Measurements from ENCODE around the gene PEAR1. TPM values are rescaled to one million over a fixed set of nuclear protein-coding genes. Genes with fewer than 3 reads are reported as not detected.
A peak's percentile ranks its signal among the peaks of the same experiment; 100 is the strongest.

The PEAR1 gene
- total RNA-seq, 8 experiments from 2014 or later, result 0.14 to 2.8 (median 0.41) TPM; not detected in 1

DNA sequence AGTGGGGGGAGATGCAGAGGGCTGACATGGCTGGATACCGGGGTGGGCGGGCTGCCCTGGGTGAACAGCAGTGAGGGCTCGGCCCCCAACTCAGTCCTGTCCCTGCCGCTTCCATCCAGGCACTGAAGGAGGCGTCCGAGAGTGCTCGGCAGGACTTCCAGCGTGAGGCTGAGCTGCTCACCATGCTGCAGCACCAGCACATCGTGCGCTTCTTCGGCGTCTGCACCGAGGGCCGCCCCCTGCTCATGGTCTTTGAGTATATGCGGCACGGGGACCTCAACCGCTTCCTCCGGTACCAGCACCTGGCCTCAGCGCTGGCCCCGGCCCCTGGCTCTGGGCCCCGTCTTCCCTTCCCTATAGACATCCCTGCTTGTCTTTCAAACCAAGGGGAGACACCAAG is 17.2 kb upstream of the PEAR1 start:
- H3K27ac ChIP-seq, result no peak overlapping the region
- ATAC-seq (replicated peaks in 6 of 8), result peak in 6 of 8 experiments; percentile 47 to 73 (median 58)
- WGBS, 10 experiments, result 8 to 53% (median 25%) methylated on average over 4 to 8 of the region's 21 CpGs; no CpG with 5 or more reads in 7 of the 10 experiments
- peaks cover 16 to 28% of the 10 kb centered on the region in 2 donors for H3K4me1 ChIP-seq (replicated peaks in 1 of 2)
- no peak overlapping the region for H3K4me3 ChIP-seq
- in situ Hi-C loops (cut with MboI; ENCODE audit: low pct_unique_long_range_greater_than_20kb in 2 of 9, low sequenced_read_pairs in 9 of 9, unreplicated experiment in 9 of 9), result no loop called here

DNA sequence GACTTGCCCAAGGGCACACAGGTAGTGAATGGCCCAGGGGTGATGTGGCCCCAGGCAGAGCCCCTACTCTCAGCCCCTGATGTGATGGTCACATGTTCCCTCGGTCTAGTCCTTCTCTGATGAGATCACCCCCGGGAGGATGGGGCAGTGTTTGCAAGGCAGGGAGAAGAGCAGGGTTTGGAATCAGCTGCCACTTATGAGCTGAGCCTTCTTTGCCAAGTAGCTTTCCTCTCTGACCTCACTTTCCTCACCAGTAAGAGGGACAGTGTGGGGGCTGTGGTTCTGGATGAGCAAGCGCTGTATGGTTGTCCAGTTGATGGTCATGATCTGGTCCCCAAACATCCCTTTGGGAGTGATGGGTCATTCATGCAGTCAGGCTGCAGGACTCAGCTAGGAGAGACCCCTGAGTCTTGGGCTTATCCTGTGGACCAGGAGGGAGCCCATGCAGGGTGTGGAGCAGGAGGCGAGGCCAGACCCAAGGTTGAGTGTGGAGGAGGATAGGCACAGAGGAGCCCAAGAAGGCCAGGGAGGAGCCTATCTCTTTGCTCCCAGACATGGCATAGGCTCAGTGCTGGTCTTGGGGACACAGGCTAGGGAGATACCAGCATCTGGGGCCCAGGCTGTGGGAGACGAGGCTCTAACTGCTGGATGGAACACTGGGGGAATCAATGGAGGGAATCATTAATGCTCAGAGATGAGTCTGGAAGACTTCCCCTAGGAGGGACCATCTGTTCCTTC is 15.9 kb upstream of the PEAR1 start:
- in situ Hi-C loops (cut with MboI; ENCODE audit: low pct_unique_long_range_greater_than_20kb in 2 of 9, low sequenced_read_pairs in 9 of 9, unreplicated experiment in 9 of 9), result no loop called here

DNA sequence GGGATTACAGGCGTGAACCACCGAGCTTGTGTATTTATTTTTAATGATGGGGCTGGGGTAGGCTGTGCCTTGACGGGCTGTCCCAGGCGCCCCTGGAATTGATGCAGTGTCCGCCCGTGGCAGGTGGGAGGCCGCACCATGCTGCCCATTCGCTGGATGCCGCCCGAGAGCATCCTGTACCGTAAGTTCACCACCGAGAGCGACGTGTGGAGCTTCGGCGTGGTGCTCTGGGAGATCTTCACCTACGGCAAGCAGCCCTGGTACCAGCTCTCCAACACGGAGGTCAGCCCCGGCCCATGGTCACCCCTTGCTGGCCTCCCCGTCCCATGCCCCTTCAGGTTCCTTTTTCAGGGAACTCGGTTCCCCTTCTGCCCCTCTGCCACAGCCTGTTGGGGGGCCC is 13.6 kb upstream of the PEAR1 start:
- H3K4me3 ChIP-seq, result no peak overlapping the region
- WGBS, 10 experiments, result 80 to 94% (median 91%) methylated on average over 1 to 12 of the region's 21 CpGs; no CpG with 5 or more reads in 6 of the 10 experiments
- no peak for ATAC-seq (replicated peaks in 6 of 8)
- H3K27ac ChIP-seq, result no peak overlapping the region
- peaks cover 49 to 61% of the 10 kb centered on the region in 2 donors for H3K4me1 ChIP-seq (replicated peaks in 1 of 2)
- in situ Hi-C loops (cut with MboI; ENCODE audit: low pct_unique_long_range_greater_than_20kb in 2 of 9, low sequenced_read_pairs in 9 of 9, unreplicated experiment in 9 of 9), result no loop called here

More for the DNA sequence above, 15.9 kb upstream of the PEAR1 start:
- ATAC-seq (replicated peaks in 6 of 8), result peak in 3 of 8 experiments; percentile 20 to 40 (median 37)
- WGBS, 10 experiments, result 29 to 92% (median 62%) methylated on average over 1 to 5 of the region's 5 CpGs; no CpG with 5 or more reads in 3 of the 10 experiments
- no peak overlapping the region for H3K27ac ChIP-seq
- H3K4me3 ChIP-seq, result no peak overlapping the region
- H3K4me1 ChIP-seq (replicated peaks in 1 of 2), result peaks cover 28 to 41% of the 10 kb centered on the region in 2 donors

DNA sequence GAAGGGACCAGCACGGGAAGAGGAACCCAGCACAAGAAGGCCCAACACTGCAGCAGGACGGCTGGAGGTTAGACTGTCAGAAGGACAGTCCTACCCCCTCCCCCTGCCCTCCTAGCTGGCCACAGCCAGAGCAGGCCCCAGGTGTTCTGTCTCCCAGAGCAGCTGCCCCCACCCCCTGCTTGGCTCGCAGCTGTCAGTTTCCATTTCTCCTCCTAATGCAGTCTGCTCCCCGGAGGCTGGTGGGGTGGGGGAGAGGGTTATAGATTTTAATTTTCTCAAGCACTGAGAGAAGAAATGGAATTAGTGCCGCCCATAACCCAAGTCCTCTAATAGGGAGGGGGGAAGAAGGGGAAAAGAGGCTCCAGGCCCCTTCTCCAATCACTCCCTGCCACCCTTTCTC is 13.0 kb upstream of the PEAR1 start:
- peaks cover 46 to 56% of the 10 kb centered on the region in 2 donors for H3K4me1 ChIP-seq (replicated peaks in 1 of 2)
- no peak overlapping the region for H3K27ac ChIP-seq
- ATAC-seq (replicated peaks in 6 of 8), result no peak
- no peak overlapping the region for H3K4me3 ChIP-seq
- 40 to 58% methylated on average over 1 to 3 of the region's 5 CpGs; no CpG with 5 or more reads in 8 of the 10 experiments for WGBS, 10 experiments
- in situ Hi-C loops (cut with MboI; ENCODE audit: low pct_unique_long_range_greater_than_20kb in 2 of 9, low sequenced_read_pairs in 9 of 9, unreplicated experiment in 9 of 9), result no loop called here

DNA sequence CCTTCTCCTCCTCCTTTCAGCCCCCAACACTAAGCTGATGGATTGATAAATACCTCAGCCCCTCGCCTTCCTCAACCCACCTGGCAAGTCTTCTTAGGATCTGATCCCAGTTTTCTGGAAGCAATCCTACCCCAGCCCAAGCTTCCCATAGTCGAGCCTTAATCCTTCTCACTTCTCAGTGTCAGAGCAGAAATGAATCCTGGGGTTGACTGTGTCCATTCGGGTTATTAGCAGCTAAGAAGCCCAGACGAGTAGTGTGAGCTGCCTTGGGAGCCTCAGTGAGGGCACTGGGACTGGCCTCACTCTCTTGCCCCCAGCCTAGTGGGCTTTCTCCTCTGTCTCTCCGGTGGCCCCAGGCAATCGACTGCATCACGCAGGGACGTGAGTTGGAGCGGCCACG is 12.4 kb upstream of the PEAR1 start:
- in situ Hi-C loops (cut with MboI; ENCODE audit: low pct_unique_long_range_greater_than_20kb in 2 of 9, low sequenced_read_pairs in 9 of 9, unreplicated experiment in 9 of 9), result no loop called here
- Histone ChIP-seq H3K4me3 (no peak overlapping the region), H3K4me1 (replicated peaks in 1 of 2) (peaks cover 42 to 52% of the 10 kb centered on the region in 2 donors), H3K27ac (no peak overlapping the region)
- ATAC-seq (replicated peaks in 6 of 8), result no peak
- 20 to 67% (median 50%) methylated on average over 1 to 6 of the region's 10 CpGs; no CpG with 5 or more reads in 3 of the 10 experiments for WGBS, 10 experiments

DNA sequence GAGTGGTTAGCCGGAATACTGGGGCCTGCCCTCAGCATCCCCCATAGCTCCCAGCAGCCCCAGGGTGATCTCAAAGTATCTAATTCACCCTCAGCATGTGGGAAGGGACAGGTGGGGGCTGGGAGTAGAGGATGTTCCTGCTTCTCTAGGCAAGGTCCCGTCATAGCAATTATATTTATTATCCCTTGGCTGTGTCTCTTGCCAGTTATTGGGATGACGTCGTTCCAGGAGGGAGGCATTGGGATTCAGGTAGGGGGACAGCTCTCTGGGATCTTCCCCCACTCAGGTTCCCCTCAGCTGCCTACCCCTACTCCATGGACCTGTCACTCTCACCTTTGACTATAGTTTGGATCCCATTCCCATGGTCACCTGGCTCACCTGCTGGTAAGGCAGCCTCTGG is 11.9 kb upstream of the PEAR1 start:
- H3K27ac ChIP-seq, result no peak overlapping the region
- H3K4me3 ChIP-seq, result no peak overlapping the region
- WGBS, 10 experiments, result 0 to 100% (median 71%) methylated on average over 1 to 4 of the region's 4 CpGs; no CpG with 5 or more reads in 5 of the 10 experiments
- peaks cover 41 to 53% of the 10 kb centered on the region in 2 donors for H3K4me1 ChIP-seq (replicated peaks in 1 of 2)
- ATAC-seq (replicated peaks in 6 of 8), result peak in 5 of 8 experiments; percentile 10 to 50 (median 22)
- in situ Hi-C loops (cut with MboI; ENCODE audit: low pct_unique_long_range_greater_than_20kb in 2 of 9, low sequenced_read_pairs in 9 of 9, unreplicated experiment in 9 of 9), result no loop called here

DNA sequence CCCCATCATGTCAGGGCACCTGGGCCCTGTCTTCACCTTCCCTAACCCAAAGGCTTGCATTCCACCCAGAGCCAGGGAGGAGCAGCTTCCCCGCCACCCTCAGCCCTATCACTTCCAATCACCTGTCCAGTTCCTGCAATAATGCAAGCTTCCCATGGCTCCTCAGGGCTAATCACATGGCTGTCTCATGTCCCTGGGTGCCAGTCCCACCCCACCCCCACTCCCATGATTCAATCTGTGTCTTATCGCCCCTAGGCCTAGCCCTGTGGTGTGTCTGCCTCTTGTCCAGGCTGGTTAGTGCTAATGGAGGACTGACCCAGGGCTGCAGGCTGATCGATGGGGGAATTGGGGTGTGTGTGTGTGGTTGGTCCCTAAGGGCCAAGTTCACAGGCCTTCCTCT is 11.0 kb upstream of the PEAR1 start:
- 70 to 100% (median 80%) methylated on average over 1 to 3 of the region's 3 CpGs; no CpG with 5 or more reads in 7 of the 10 experiments for WGBS, 10 experiments
- Histone ChIP-seq H3K4me3 (no peak overlapping the region), H3K4me1 (replicated peaks in 1 of 2) (peaks cover 50 to 56% of the 10 kb centered on the region in 2 donors), H3K27ac (no peak overlapping the region)
- in situ Hi-C loops (cut with MboI; ENCODE audit: low pct_unique_long_range_greater_than_20kb in 2 of 9, low sequenced_read_pairs in 9 of 9, unreplicated experiment in 9 of 9), result no loop called here
- ATAC-seq (replicated peaks in 6 of 8), result peak in 5 of 8 experiments; percentile 18 to 55 (median 33)

DNA sequence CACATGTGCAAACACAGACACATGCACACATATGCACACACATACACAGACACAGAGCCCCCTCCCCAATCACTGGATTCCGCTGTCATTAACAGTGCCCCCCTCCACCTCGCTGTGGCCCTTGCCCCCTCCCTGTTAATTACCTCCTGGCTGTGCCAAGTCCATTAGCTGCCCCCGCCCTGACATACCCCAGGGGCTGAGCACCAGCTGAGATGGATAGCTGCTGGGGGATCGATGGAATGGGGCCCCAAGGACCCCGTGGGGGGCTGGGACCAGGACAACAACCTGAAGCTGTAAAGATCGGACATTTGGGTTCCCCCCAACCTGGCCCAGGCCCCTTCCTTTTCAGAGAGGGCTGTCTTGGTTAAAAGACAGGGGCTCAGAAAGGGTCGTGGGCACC is 9.6 kb upstream of the PEAR1 start:
- WGBS, 10 experiments, result 0 to 50% (median 40%) methylated on average over 1 to 5 of the region's 7 CpGs; no CpG with 5 or more reads in 7 of the 10 experiments
- Histone ChIP-seq H3K27ac (no peak overlapping the region), H3K4me3 (no peak overlapping the region), H3K4me1 (replicated peaks in 1 of 2) (peaks cover 61 to 68% of the 10 kb centered on the region in 2 donors)
- in situ Hi-C loops (cut with MboI; ENCODE audit: low pct_unique_long_range_greater_than_20kb in 2 of 9, low sequenced_read_pairs in 9 of 9, unreplicated experiment in 9 of 9), result no loop called here
- no peak for ATAC-seq (replicated peaks in 6 of 8)

DNA sequence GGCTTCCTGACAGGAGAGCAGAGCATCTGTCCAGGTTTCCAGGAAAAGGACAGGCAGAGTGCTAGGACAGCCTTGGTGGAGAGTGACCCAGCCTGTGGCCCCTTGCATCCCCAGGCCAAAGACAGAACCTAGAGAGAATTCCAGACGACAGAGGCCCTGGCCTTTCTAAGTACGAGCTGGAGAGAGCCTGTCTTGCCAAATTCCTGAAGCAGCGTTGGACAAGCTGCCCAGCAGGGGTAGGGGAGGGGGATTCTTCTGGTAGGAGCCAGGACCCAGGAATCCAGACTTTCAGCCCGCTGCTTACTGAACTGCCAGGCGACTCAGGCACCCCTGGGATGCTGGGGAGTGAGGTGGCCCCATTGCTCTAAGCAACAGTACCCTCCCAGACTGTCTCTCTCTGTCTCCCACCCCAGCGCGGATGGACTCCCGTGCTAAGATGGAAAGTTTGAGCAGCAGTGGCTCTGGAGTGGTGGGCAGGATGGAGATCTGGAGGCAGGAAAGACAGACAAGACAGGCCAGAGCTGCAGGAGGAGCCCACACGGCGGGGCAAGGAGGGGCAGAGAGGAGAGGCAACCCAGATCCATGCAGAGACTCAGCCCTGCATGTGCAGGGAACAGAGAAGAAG is 8.8 kb upstream of the PEAR1 start:
- H3K27ac ChIP-seq, result no peak overlapping the region
- WGBS, 10 experiments, result 30 to 90% (median 46%) methylated on average over 2 to 10 of the region's 10 CpGs; no CpG with 5 or more reads in 4 of the 10 experiments
- in situ Hi-C loops (cut with MboI; ENCODE audit: low pct_unique_long_range_greater_than_20kb in 2 of 9, low sequenced_read_pairs in 9 of 9, unreplicated experiment in 9 of 9), result no loop called here
- peaks cover 61 to 68% of the 10 kb centered on the region in 2 donors for H3K4me1 ChIP-seq (replicated peaks in 1 of 2)
- ATAC-seq (replicated peaks in 6 of 8), result no peak
- H3K4me3 ChIP-seq, result no peak overlapping the region

DNA sequence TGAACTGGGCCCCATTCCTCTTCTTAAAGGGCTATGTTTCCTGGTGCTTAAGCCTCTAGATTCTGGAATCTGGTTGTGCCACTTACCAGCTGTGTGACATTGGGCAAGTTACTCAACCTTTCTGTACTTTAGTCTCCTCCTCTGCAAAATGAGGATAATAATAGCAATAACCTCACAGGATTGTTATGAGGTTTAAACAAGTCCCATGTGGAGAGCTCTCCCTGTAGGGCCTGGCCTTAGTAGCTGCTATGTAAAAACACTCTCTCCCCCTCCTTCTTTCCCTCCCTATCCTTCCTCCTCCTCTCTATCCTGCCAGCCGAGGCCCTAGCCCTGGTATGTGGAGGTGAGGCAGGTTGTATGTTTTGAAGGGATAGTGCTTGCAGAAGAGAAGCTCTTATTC is 8.2 kb upstream of the PEAR1 start:
- Histone ChIP-seq H3K4me3 (no peak overlapping the region), H3K27ac (no peak overlapping the region), H3K4me1 (replicated peaks in 1 of 2) (peaks cover 67 to 68% of the 10 kb centered on the region in 2 donors)
- WGBS, 10 experiments, result 20 to 60% methylated on average over 1 of the region's 1 CpG; no CpG with 5 or more reads in 8 of the 10 experiments
- in situ Hi-C loops (cut with MboI; ENCODE audit: low pct_unique_long_range_greater_than_20kb in 2 of 9, low sequenced_read_pairs in 9 of 9, unreplicated experiment in 9 of 9), result no loop called here
- no peak for ATAC-seq (replicated peaks in 6 of 8)

DNA sequence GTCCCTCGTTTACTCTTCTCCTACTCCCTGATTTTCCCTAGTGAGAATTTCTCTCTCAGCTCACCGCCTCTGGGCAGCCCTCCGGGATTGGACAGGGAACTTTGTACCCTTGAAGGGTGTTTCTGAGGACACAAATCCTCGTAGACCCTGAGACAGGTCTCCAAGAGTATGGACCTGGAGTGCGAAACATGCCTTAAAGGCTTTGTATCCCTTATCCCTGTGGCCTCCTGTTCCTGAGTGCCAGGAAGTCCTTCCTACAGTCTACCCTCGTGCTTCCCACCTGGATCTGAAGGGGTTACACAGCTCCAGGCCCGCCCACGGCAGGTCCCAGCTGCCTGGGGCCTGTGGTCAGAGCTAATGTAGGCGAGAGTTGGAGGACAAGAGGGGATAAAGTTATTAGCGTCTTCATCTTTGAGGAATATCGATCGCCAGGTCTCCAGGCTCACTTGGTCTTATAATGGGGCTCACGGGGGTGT is 7.6 kb upstream of the PEAR1 start:
- H3K4me3 ChIP-seq, result no peak overlapping the region
- no peak overlapping the region for H3K27ac ChIP-seq
- in situ Hi-C loops (cut with MboI; ENCODE audit: low pct_unique_long_range_greater_than_20kb in 2 of 9, low sequenced_read_pairs in 9 of 9, unreplicated experiment in 9 of 9), result no loop called here
- peaks cover 67% of the 10 kb centered on the region in 2 donors for H3K4me1 ChIP-seq (replicated peaks in 1 of 2)
- 60 to 100% (median 67%) methylated on average over 2 to 9 of the region's 13 CpGs; no CpG with 5 or more reads in 3 of the 10 experiments for whole genome bisulfite sequencing, 10 experiments
- no peak for ATAC-seq (replicated peaks in 6 of 8)

DNA sequence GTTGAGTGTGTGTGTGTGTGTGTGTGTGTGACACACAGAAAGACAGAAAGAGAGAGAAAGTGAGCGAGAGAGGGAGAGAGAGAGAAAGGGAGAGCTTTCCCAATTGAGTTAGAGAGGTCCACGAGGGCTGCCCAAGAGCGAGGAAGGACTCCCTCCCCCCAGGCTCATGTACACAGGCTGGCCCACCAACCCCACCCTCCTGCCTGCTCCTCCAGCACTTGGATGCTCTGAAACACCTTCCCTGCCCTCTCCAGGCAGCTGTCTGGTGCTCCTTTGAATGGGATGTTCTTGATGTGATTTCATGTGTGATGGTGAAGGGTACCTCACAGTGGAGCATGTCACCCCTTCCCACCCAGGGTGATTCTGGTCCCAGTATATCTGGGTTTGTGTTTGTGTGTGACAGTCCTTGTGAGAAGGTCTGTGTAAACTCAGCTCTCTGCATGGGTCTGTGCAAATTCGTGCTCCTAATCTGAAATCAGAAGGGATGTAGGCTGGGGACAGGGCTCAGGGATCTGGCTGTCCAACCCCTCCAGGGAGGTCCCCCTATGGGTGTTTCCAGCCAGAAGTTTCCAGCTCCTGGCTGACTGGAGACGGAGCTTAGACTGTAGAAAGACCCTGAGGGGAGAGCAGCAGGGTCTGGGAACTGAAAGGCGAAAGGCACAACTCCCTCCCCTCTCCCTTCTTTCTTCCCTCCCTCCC is 6.8 kb upstream of the PEAR1 start:
- ATAC-seq (replicated peaks in 6 of 8), result peak in 6 of 8 experiments; percentile 11 to 46 (median 33)
- H3K27ac ChIP-seq, result peak overlapping the region; percentile 29 to 62
- in situ Hi-C loops (cut with MboI; ENCODE audit: low pct_unique_long_range_greater_than_20kb in 2 of 9, low sequenced_read_pairs in 9 of 9, unreplicated experiment in 9 of 9), result no loop called here
- peaks cover 59 to 62% of the 10 kb centered on the region in 2 donors for H3K4me1 ChIP-seq (replicated peaks in 1 of 2)
- 0 to 67% (median 25%) methylated on average over 1 to 5 of the region's 6 CpGs; no CpG with 5 or more reads in 5 of the 10 experiments for WGBS, 10 experiments
- H3K4me3 ChIP-seq, result no peak overlapping the region

DNA sequence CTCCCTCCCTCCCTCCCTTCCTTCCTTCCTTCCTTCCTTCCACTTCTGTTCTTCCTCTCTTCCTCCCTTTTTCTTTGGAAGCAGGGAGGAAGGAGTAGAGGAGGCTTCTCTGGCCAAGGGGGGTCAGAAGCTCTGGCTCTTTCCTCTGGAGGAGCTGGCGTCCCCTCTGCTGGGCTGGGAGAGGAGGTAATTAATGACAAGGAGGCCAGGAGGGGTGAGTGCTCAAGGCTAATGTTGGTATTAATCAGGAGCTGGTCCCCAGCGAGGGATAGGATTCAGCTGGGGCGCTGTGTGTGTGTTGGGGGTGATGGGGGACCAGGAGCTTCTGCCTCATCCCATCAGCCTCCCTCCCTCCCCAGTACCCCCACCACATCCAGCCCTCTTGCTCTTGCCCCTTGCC is 6.2 kb upstream of the PEAR1 start:
- H3K27ac ChIP-seq, result peak overlapping the region; percentile 1 to 41
- in situ Hi-C loops (cut with MboI; ENCODE audit: low pct_unique_long_range_greater_than_20kb in 2 of 9, low sequenced_read_pairs in 9 of 9, unreplicated experiment in 9 of 9), result no loop called here
- peak in 5 of 8 experiments; percentile 43 to 73 (median 60) for ATAC-seq (replicated peaks in 6 of 8)
- peaks cover 53 to 57% of the 10 kb centered on the region in 2 donors for H3K4me1 ChIP-seq (replicated peaks in 1 of 2)
- no CpG with 5 or more reads among the region's 3 CpGs for WGBS, 10 experiments
- H3K4me3 ChIP-seq, result no peak overlapping the region

Measured in motor neuron (in vitro differentiated cells).